Right atrium auricular region (tissue), 2 donors: ENCODE measurements around the gene KIF1B. TPM values are rescaled to one million over a fixed set of nuclear protein-coding genes. Genes with fewer than 3 reads are reported as not detected.

Source experiments
- DNase-seq: peaks from one replicate; pipeline ENCODE4 v3.0.0-alpha.2; 2019; ENCODE audit warnings: low spot score
- H3K27ac ChIP-seq, 2 donors: fragments of 200-600 bp; sonication (generic); 1 replicate in 1 of 2; 2 replicates in 1 of 2; pipeline ENCODE4 v1.5.1; 2016 to 2019
- H3K27me3 ChIP-seq, 2 donors: fragments of 200-600 bp; sonication (generic); one replicate each; pipeline versions ENCODE4 v1.5.1 to v1.6.0; 2017 to 2019
- H3K36me3 ChIP-seq: fragments of 200-600 bp; sonication (generic); one replicate; pipeline ENCODE4 v1.5.1; 2016
- H3K4me1 ChIP-seq, 2 donors: fragments of 200-600 bp; sonication (generic); one replicate each; pipeline versions ENCODE4 v1.5.1 to v1.6.0; 2017 to 2019
- H3K4me3 ChIP-seq, 2 donors: fragments of 200-600 bp; sonication (generic); 1 replicate in 1 of 2; 2 replicates in 1 of 2; pipeline ENCODE4 v1.5.1; 2017 to 2019; ENCODE audit warnings: mild to moderate bottlenecking in 1 of 2, moderate library complexity in 1 of 2
- H3K9me3 ChIP-seq, 2 donors: fragments of 200-600 bp; sonication (generic); one replicate each; pipeline ENCODE4 v1.5.1; 2019
- CTCF ChIP-seq, 2 donors: fragments of 200-600 bp; sonication (generic); IDR thresholded peaks; one replicate each; pipeline ENCODE4 v1.5.1; 2019; ENCODE audit warnings: antibody characterized with exemption in 2 of 2
- microRNA counts, 2 donors: library from miRNA; unstranded; fragments of <30 nt; microRNA quantifications; one replicate each; lab custom pipeline; 2016 to 2017
- microRNA-seq, 2 donors: library from miRNA; unstranded; fragments of <30 nt; microRNA quantifications; one replicate each; pipeline ENCODE4, GENCODE V29; 2016 to 2017; ENCODE audit warnings: borderline number of aligned reads in 2 of 2, borderline replicate concordance in 1 of 2
- total RNA-seq, 2 donors: library from RNA; depleted of rRNA; stranded (reverse); fragments of >200 nt; gene quantifications; one replicate each; pipeline ENCODE4 v1.1.0, GENCODE V29; 2016

Gene KIF1B
- total RNA-seq, 2 donors from 2014 or later: 55.7 to 63.9 TPM

- no peak for DNase-seq
- Histone ChIP-seq H3K27ac (no peak overlapping the region), H3K4me3 (no peak overlapping the region), H3K4me1 (peaks cover 0 to 18% of the 10 kb centered on the region in 2 donors), H3K36me3 (no peaks in the 10 kb centered on the region), H3K27me3 (no peaks in the 10 kb centered on the region), H3K9me3 (no peaks in the 10 kb centered on the region)
- no peak for TF ChIP-seq CTCF (IDR thresholded peaks at IDR 0.05)
These were observed 218.6 kb downstream of the KIF1B start for GRCh38 chr1:10428984-10429383.

- Histone ChIP-seq H3K27ac (peak overlapping the region; percentile 63 to 70), H3K36me3 (no peaks in the 10 kb centered on the region), H3K27me3 (no peaks in the 10 kb centered on the region), H3K9me3 (no peaks in the 10 kb centered on the region), H3K4me3 (peak overlapping the region; percentile 53 to 75), H3K4me1 (peaks cover 0 to 18% of the 10 kb centered on the region in 2 donors)
- TF ChIP-seq CTCF (IDR thresholded peaks at IDR 0.05): no peak
- no peak for DNase-seq
These were observed 219.5 kb downstream of the KIF1B start for GRCh38 chr1:10429868-10430215.

GRCh38 chr1:10430216-10431069 lies 220.1 kb downstream of the KIF1B start, which contains the start of gene CENPS:
TSS of gene CENPS (plus strand) at chr1:10430433. CDS start at chr1:10430518, 85 bp downstream.
- peaks cover 0 to 18% of the 10 kb centered on the region in 2 donors for H3K4me1 ChIP-seq
- H3K27ac ChIP-seq: peak within 1 kb of the TSS; percentile 63 to 70
- peak; percentile 85 for DNase-seq
- H3K9me3 ChIP-seq: no peaks in the 10 kb centered on the region
- H3K36me3 ChIP-seq: no peaks in the 10 kb centered on the region
- peak within 1 kb of the TSS; percentile 53 to 75 for H3K4me3 ChIP-seq
- H3K27me3 ChIP-seq: no peaks in the 10 kb centered on the region
- TF ChIP-seq CTCF (IDR thresholded peaks at IDR 0.05): peak; percentile 98 to 99

MicroRNAs encoded within 50 kb of the gene (microRNA counts, 767-probe panel; counts per million panel counts)
- 0 to 1,713 counts per million in 2 donors for microRNA hsa-miR-1273d (lab: Ali Mortazavi, UCI)

Small RNAs within 50 kb of the gene (microRNA-seq; reads per million reads assigned to microRNA genes)
- 0 reads per million in 2 donors for gene MIR1273D

Other genes starting within 250 kb of the KIF1B start
- 10 to 100 TPM; 31.4 to 33.9 TPM for gene RBP7, start 213.3 kb upstream of the KIF1B start, total RNA-seq
- gene UBE4B, start 177.6 kb upstream of the KIF1B start, total RNA-seq: 10 to 100 TPM; 50.2 to 71.3 TPM
- gene PGD, start 188.5 kb downstream of the KIF1B start, total RNA-seq: 10 to 100 TPM; 51.1 to 59.9 TPM
- 1 to 10 TPM; 1.9 to 3.4 TPM for gene CENPS, start 219.9 kb downstream of the KIF1B start, total RNA-seq
- gene CORT, start 239.5 kb downstream of the KIF1B start, total RNA-seq: not detected